Osteoblast (primary cell): ENCODE measurements around the gene CHRNE. TPM values are rescaled to one million over a fixed set of nuclear protein-coding genes. Genes with fewer than 3 reads are reported as not detected.

Experiments used
- DNase-seq: peaks from one replicate; pipeline ENCODE4 v3.0.0; 2011; ENCODE audit warnings: low spot score, mixed read lengths; ENCODE audit not compliant: insufficient read length; ENCODE audit errors: missing footprints
- H2AFZ ChIP-seq: 2 replicates; pipeline ENCODE4 v1.6.0; 2011; ENCODE audit warnings: mild to moderate bottlenecking, low read length
- H3K27ac ChIP-seq: 2 replicates; pipeline ENCODE4 v1.5.1; 2011; ENCODE audit warnings: mild to moderate bottlenecking, low read depth, low read length, moderate library complexity
- H3K27me3 ChIP-seq: 2 replicates; pipeline ENCODE4 v1.6.0; 2012; ENCODE audit warnings: mild to moderate bottlenecking, control low read depth, inconsistent platforms, low read length, moderate library complexity; ENCODE audit not compliant: insufficient read depth
- H3K36me3 ChIP-seq: 2 replicates; pipeline ENCODE4 v1.5.1; 2011; ENCODE audit warnings: mild to moderate bottlenecking, low read length, control low read depth, moderate library complexity; ENCODE audit not compliant: insufficient read depth
- H3K4me1 ChIP-seq: 2 replicates; pipeline ENCODE4 v1.5.1; 2011; ENCODE audit warnings: mild to moderate bottlenecking, low read length, control low read depth, moderate library complexity; ENCODE audit not compliant: insufficient read depth
- H3K4me2 ChIP-seq: 2 replicates; pipeline ENCODE4 v1.6.0; 2011; ENCODE audit warnings: mild to moderate bottlenecking, low read length; ENCODE audit not compliant: insufficient read depth
- H3K4me3 ChIP-seq: fragments of 200-600 bp; sonication (generic); 3 replicates; pipeline ENCODE4 v1.5.1; 2012; ENCODE audit warnings: mild to moderate bottlenecking, low read length, inconsistent platforms; ENCODE audit not compliant: insufficient read depth
- H3K79me2 ChIP-seq: 2 replicates; pipeline ENCODE4 v1.6.0; 2012; ENCODE audit warnings: mild to moderate bottlenecking, low read length, control low read depth, inconsistent platforms; ENCODE audit not compliant: insufficient read depth
- H3K9me3 ChIP-seq: 2 replicates; pipeline ENCODE4 v1.5.1; 2011; ENCODE audit warnings: low read depth, low read length, control low read depth
- H4K20me1 ChIP-seq: 2 replicates; pipeline ENCODE4 v1.6.0; 2012; ENCODE audit warnings: mild to moderate bottlenecking, low read length, control low read depth; ENCODE audit not compliant: insufficient read depth
- total RNA-seq: library from RNA; depleted of rRNA; stranded (reverse); fragments of >200 nt; gene quantifications from 2 replicates; pipeline ENCODE4 v1.2.3, GENCODE V29; 2012
- TF ChIP-seq, protein P1 (sequence below): IDR thresholded peaks from 2 replicates; pipeline ENCODE4 v1.5.1; 2011; ENCODE audit warnings: mild to moderate bottlenecking, low read depth, low read length, moderate library complexity; ENCODE audit errors: extremely low read depth

CHRNE gene
- total RNA-seq, 1 donor: 1.4 TPM

DNA sequence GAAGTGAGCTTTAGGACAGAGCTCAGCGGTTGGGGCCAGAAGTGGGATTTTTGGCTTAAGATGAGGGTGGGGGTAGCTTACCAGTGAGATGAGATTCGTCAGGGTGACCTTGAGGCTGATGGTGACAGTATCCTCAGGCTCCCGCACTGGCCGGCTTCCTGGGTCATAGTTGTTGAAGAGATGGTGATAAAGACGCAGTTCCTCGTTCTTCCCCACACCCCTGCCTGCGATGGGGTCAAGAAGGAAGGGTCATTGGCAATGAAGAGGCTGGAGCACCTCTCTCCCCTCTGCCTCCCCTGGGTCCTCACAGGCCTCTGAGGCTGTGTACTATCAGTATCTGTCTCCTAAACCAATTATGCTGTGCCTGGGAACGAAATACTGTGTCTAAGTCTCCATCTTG, 358 bp downstream of the CHRNE start:
- H3K79me2 ChIP-seq: no peaks in the 10 kb centered on the region
- H3K9me3 ChIP-seq: no peaks in the 10 kb centered on the region
- H3K4me3 ChIP-seq: no peak overlapping the region
- no peak overlapping the region for H2AFZ ChIP-seq
- H3K4me1 ChIP-seq: peaks cover 17% of the 10 kb centered on the region
- peaks cover 7% of the 10 kb centered on the region for H4K20me1 ChIP-seq
- H3K27ac ChIP-seq: no peak overlapping the region
- peak; percentile 68 for DNase-seq
- H3K4me2 ChIP-seq: peak overlapping the region; percentile 49
- TF ChIP-seq, protein P1, sequence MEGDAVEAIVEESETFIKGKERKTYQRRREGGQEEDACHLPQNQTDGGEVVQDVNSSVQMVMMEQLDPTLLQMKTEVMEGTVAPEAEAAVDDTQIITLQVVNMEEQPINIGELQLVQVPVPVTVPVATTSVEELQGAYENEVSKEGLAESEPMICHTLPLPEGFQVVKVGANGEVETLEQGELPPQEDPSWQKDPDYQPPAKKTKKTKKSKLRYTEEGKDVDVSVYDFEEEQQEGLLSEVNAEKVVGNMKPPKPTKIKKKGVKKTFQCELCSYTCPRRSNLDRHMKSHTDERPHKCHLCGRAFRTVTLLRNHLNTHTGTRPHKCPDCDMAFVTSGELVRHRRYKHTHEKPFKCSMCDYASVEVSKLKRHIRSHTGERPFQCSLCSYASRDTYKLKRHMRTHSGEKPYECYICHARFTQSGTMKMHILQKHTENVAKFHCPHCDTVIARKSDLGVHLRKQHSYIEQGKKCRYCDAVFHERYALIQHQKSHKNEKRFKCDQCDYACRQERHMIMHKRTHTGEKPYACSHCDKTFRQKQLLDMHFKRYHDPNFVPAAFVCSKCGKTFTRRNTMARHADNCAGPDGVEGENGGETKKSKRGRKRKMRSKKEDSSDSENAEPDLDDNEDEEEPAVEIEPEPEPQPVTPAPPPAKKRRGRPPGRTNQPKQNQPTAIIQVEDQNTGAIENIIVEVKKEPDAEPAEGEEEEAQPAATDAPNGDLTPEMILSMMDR: no peak
- H3K36me3 ChIP-seq: no peaks in the 10 kb centered on the region
- peaks cover 8% of the 10 kb centered on the region for H3K27me3 ChIP-seq

DNA sequence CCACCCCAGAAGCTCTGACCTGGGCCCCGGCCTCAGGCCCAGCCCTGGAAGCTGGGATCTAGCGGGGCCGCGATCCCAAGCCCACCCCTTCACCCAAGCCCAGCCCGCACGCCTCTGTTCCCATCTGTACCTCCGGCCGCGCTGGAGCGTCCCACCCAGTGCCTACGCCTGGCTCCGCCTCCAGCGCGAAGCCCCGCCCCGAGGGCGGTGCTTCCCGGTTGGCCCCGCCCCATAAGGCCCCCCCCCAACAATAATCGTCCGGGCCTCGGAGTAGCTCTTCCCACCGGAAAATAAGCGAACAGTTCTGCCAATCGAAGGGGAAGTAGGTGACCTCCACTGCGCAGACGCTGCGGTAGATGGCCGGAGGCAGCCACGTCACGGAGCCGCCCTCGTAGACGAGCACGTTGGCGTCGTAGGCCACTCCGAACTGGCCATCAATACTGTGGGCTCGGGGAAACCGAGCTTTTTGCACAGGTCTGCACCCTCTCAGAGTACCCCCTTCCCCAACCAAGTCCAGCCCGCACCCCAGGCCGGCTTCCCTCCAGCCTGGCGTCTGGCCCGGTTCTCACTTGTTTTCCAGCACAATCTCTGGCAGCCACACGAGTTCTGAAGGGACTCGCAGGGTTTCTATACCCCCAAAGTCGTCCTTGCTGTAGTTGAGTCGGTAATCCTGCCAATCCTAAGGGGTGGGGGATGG, 1.1 kb downstream of the CHRNE start:
- Histone ChIP-seq H3K9me3 (no peaks in the 10 kb centered on the region), H3K36me3 (peaks cover 7% of the 10 kb centered on the region), H2AFZ (no peak overlapping the region), H3K4me3 (peak overlapping the region; percentile 72), H3K4me2 (peak overlapping the region; percentile 49), H3K4me1 (peaks cover 17% of the 10 kb centered on the region), H3K27ac (peak overlapping the region; percentile 23), H3K27me3 (peaks cover 8% of the 10 kb centered on the region), H4K20me1 (peaks cover 7% of the 10 kb centered on the region), H3K79me2 (no peaks in the 10 kb centered on the region)
- TF ChIP-seq, protein P1: no peak
- peak; percentile 90 for DNase-seq

DNA sequence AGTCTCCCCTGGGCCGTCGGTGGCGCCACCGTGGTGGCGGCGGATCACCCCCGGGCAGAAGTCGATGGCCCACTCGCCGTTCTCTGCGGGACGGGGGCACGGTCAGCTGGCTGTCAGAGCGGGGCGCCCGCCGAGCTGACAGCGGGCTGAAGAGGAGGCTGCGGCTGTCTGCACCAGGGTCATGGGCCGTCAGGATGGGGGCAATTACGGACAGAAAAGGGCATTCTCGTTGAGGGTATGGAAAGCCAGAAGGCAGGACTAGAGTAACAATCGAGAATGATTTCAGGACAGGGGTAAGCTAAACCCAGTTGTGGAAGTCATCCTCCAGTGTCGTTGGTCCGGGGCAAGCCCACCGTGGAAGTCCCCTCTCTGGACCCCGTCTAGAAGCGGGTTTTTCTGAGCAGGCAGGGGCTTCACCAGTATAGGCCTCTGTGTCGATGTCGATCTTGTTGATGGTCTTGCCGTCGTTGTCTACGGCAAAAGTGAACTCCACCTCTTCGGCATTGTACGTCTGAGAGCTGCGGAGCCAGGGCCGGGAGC, 1.7 kb downstream of the CHRNE start:
- Histone ChIP-seq H3K79me2 (no peaks in the 10 kb centered on the region), H3K4me3 (peak overlapping the region; percentile 72), H4K20me1 (peaks cover 7% of the 10 kb centered on the region), H3K27me3 (peaks cover 8% of the 10 kb centered on the region), H3K4me1 (peaks cover 17% of the 10 kb centered on the region), H3K9me3 (no peaks in the 10 kb centered on the region), H2AFZ (no peak overlapping the region), H3K4me2 (peak overlapping the region; percentile 2), H3K27ac (peak overlapping the region; percentile 17), H3K36me3 (peaks cover 10% of the 10 kb centered on the region)
- DNase-seq: peak; percentile 55
- TF ChIP-seq, protein P1: no peak
